Stimulated activated naive CD8-positive, alpha-beta T cell treated with anti-CD3 and anti-CD28 coated beads, Interleukin-15, Interleukin-2, amounts not matched to agents 100 ng/mL and 50 ng/mL, for 24 hours (primary cell): ENCODE results near the gene RSPO3.

Experiments used
- H3K27ac Mint-ChIP-seq: one replicate; pipeline ENCODE4 v1.8.0; 2021; ENCODE audit warnings: mild to moderate bottlenecking, mixed read lengths
- H3K27me3 Mint-ChIP-seq: one replicate; pipeline ENCODE4 v1.8.0; 2021; ENCODE audit warnings: mixed read lengths
- H3K36me3 Mint-ChIP-seq: one replicate; pipeline ENCODE4 v1.8.0; 2021; ENCODE audit warnings: low read depth, mixed read lengths
- H3K4me1 Mint-ChIP-seq: one replicate; pipeline ENCODE4 v1.8.0; 2021; ENCODE audit warnings: low read depth, mixed read lengths
- H3K4me3 Mint-ChIP-seq: one replicate; pipeline ENCODE4 v1.8.0; 2021; ENCODE audit warnings: mild to moderate bottlenecking, mixed read lengths
- H3K9me3 Mint-ChIP-seq: one replicate; pipeline ENCODE4 v1.8.0; 2021; ENCODE audit warnings: mixed read lengths

The RSPO3 gene

DNA sequence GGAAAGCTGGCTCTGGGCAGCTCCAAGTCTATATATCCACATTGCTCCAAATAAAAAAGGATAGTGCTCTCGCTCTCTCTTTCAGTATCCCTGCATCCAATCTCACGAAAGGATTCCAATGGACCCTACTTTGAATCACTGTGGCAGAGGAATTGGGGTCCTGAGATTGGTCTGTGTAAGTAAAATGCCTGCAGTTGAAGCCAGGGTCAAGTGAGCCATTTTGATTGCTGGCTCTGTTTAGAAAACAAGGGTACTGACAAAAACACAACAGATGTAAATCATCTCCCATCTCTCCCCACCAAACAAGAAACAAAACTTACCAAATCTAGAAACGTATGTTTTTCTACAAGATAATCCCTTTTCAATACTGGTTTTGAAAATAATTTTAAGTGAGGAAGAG, 45.6 kb downstream of the RSPO3 start:
- H3K4me1 Mint-ChIP-seq: no peaks in the 10 kb centered on the region
- no peaks in the 10 kb centered on the region for H3K36me3 Mint-ChIP-seq
- H3K4me3 Mint-ChIP-seq: no peak overlapping the region
- peaks cover 21% of the 10 kb centered on the region for H3K27me3 Mint-ChIP-seq
- H3K27ac Mint-ChIP-seq: no peak overlapping the region
- peaks cover under 1% of the 10 kb centered on the region for H3K9me3 Mint-ChIP-seq

DNA sequence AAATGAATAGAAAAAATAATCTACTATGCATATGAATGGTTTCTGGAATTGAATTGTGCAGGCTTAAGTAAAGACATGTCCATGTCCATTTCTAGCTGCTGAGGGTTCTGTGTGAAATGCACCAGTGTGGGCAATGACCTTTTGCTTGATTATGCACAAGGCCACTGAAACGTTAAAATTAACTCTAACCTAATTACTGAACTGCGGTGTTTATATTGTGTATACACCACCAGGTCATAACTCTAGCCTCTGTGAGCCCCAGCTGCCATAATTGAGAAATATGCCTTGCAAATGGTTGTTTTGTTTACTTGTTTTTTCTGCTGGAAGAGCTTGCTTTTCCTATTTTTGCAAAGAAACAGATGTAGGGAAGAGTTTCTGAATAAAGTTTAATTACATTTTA, 46.1 kb downstream of the RSPO3 start:
- Mint-ChIP-seq H3K27me3 (peaks cover 25% of the 10 kb centered on the region), H3K36me3 (no peaks in the 10 kb centered on the region), H3K4me1 (no peaks in the 10 kb centered on the region), H3K4me3 (no peak overlapping the region), H3K27ac (no peak overlapping the region), H3K9me3 (peaks cover 5% of the 10 kb centered on the region)

DNA sequence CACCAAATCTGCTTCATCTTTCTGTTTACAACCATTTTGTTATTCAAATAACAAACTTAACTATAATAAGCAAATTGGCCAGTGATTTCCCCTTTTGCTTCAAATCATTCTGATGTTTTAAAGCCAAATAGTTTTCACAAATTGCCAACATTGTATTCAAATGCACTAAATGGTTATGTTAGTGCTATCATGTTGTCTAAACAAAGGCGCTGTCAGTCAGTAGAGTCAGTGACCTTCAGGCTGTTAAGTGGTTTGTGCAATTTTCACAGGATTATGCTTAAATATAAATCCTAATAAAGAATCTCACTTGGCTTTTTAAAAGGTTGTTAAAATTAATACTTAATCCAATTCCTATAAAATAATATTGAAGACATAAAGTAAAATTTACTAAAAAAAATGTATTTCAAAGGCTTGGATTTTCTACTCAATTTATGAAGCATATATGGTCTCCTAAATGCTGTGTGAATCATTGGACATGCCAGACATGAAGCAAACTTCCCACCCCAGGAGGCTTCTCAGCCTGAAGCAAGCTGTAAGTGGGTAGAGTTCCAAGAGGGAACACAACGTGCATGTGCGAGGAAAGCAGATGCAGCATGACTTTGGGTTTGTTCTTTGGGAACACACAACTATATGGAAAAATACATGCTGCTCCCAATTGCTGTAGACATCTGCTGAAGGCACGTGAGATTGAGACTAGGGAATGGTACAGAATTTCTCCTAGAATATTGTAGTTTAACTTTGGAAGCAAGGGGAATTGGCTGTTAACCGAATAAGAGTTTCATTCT, 54.9 kb downstream of the RSPO3 start:
- no peaks in the 10 kb centered on the region for H3K36me3 Mint-ChIP-seq

GRCh38 chr6:127176146-127176545, 57.7 kb downstream of the RSPO3 start:
- H3K4me3 Mint-ChIP-seq: no peak overlapping the region
- H3K27ac Mint-ChIP-seq: no peak overlapping the region
- peaks cover 26% of the 10 kb centered on the region for H3K27me3 Mint-ChIP-seq
- no peaks in the 10 kb centered on the region for H3K36me3 Mint-ChIP-seq
- no peaks in the 10 kb centered on the region for H3K9me3 Mint-ChIP-seq
- no peaks in the 10 kb centered on the region for H3K4me1 Mint-ChIP-seq

More for the DNA sequence above, 54.9 kb downstream of the RSPO3 start:
- Mint-ChIP-seq H3K27ac (no peak overlapping the region), H3K4me1 (no peaks in the 10 kb centered on the region), H3K27me3 (peaks cover 33% of the 10 kb centered on the region), H3K9me3 (peaks cover 5% of the 10 kb centered on the region), H3K4me3 (no peak overlapping the region)

DNA sequence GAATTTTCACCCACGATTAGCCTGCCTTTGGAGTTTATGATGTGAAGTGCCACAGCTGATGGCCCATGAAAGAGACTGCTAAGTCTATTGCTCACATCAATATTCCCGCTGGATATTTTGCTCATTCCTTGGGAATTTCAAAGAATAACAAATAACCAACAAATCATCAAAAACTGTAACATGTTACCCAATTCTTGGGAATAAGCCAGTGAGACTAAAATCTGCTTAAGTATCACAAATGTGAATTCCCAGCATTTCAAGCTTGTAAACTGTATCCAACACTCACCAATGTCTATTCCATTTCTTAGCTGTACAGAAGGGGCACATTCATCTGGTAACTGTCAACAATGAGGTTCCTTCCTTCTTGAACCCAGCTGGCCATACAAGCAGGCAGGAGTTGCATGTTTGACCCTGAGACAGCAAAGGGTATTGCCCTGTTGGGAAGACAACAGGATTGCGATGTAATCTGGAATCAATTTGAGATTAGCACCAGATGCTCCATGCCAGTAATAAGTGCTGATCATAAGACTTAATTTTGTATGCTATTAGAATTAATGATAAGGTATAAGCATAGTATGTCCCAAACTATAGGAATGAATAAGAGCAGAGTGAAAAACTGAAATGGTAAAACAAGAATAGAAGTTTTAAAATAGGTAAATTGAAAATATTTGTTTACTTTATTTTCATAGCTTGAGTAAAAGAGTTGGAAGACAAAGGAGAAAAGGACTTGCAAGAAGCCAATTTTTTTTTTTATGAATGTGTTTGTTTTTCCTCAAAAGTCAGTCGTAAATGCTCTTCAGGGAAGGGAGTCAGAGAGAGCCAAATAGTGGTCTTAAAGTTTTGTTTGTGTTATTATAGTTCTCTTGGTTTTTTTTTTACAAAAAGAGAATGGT, 58.8 kb downstream of the RSPO3 start:
- H3K27me3 Mint-ChIP-seq: peaks cover 24% of the 10 kb centered on the region
- H3K36me3 Mint-ChIP-seq: no peaks in the 10 kb centered on the region
- H3K4me3 Mint-ChIP-seq: no peak overlapping the region
- no peaks in the 10 kb centered on the region for H3K4me1 Mint-ChIP-seq
- H3K27ac Mint-ChIP-seq: no peak overlapping the region
- H3K9me3 Mint-ChIP-seq: no peaks in the 10 kb centered on the region

DNA sequence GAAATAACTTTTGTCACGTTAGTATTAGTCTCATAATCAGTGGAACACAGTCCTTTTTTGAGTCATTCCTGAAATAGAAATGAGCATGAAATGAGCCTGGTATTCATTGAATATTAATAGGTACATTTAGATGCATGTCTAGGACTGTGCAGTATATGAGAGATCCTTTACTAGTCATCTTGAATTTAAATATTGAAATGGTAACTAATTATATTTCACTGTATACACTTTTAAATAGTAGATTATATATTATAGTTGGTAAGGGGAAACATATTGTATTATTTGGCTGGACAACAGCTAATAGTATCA, 59.4 kb downstream of the RSPO3 start:
- Mint-ChIP-seq H3K4me3 (no peak overlapping the region), H3K9me3 (no peaks in the 10 kb centered on the region), H3K4me1 (no peaks in the 10 kb centered on the region), H3K27ac (no peak overlapping the region), H3K36me3 (no peaks in the 10 kb centered on the region), H3K27me3 (peaks cover 26% of the 10 kb centered on the region)

DNA sequence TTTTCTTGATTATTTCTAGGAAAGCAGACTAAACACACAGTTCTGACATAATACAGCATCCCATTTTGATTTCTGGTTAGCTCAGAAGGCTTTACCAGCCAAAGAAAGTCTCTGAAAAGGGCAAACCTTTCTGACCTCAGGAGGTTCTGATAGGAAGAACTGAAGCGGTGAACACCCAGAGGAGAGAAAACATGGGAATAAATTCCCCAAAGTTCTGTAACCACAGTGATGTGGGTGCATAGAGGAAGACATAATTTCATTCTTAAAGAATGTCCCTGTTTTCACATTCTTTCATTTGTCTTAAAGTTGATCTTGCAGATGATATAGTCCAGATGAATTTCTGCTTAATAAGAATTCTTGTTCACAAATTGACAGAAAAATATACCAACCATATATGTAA, 60.3 kb downstream of the RSPO3 start:
- Mint-ChIP-seq H3K4me3 (no peak overlapping the region), H3K27ac (no peak overlapping the region), H3K36me3 (no peaks in the 10 kb centered on the region), H3K9me3 (no peaks in the 10 kb centered on the region), H3K4me1 (no peaks in the 10 kb centered on the region), H3K27me3 (peaks cover 27% of the 10 kb centered on the region)

- no peaks in the 10 kb centered on the region for H3K36me3 Mint-ChIP-seq
- H3K27me3 Mint-ChIP-seq: peaks cover 27% of the 10 kb centered on the region
- no peak overlapping the region for H3K27ac Mint-ChIP-seq
- H3K4me3 Mint-ChIP-seq: no peak overlapping the region
- no peaks in the 10 kb centered on the region for H3K4me1 Mint-ChIP-seq
- no peaks in the 10 kb centered on the region for H3K9me3 Mint-ChIP-seq
These were observed 62.0 kb downstream of the RSPO3 start for GRCh38 chr6:127180426-127180825.

DNA sequence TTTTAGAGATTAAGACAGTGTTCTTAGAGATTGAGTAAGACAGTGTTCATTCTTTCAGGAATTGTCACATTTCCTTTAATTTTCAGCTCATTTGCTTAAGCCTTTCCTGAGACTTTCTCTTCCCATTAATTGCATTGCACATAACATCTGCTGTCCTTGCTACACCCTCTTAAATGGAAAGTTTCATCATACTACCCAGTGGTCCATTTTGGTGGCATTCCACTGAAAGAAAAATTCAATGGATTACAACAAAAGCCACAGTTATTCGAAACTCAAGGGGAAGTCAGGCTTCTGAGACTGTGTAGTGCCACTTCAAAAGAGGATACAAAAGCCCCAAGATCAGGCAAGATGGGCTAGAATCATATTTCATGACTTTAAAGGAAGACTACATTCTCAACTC, 64.0 kb downstream of the RSPO3 start:
- Mint-ChIP-seq H3K27ac (no peak overlapping the region), H3K4me1 (no peaks in the 10 kb centered on the region), H3K9me3 (no peaks in the 10 kb centered on the region), H3K27me3 (peaks cover 23% of the 10 kb centered on the region), H3K4me3 (no peak overlapping the region), H3K36me3 (no peaks in the 10 kb centered on the region)

GRCh38 chr6:127185437-127185995, 67.0 kb downstream of the RSPO3 start:
- Mint-ChIP-seq H3K36me3 (no peaks in the 10 kb centered on the region), H3K9me3 (no peaks in the 10 kb centered on the region), H3K4me3 (no peak overlapping the region), H3K27me3 (peaks cover 14% of the 10 kb centered on the region), H3K27ac (no peak overlapping the region), H3K4me1 (no peaks in the 10 kb centered on the region)

GRCh38 chr6:127186889-127187288, 68.4 kb downstream of the RSPO3 start:
- peaks cover 8% of the 10 kb centered on the region for H3K27me3 Mint-ChIP-seq
- no peaks in the 10 kb centered on the region for H3K9me3 Mint-ChIP-seq
- no peak overlapping the region for H3K4me3 Mint-ChIP-seq
- H3K27ac Mint-ChIP-seq: no peak overlapping the region
- H3K4me1 Mint-ChIP-seq: no peaks in the 10 kb centered on the region
- no peaks in the 10 kb centered on the region for H3K36me3 Mint-ChIP-seq

DNA sequence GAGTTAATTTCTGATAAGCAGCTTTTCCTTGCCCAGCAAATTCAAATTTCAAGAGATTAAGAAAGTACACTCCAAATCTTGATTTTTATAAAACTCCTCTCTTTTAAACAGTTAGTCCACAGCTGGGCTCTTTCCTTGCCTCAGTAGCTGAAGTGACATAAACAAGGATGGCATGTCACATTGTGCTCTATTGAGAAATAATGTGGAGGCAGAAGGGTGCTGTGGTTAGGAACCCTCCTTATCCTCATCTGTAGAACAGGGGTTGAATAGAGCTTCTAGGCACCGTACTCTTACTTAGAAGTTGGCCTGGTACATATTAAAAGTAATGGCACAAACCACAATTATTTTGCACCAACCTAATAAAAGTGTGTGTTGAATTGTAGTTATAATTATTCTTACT, 70.3 kb downstream of the RSPO3 start:
- no peaks in the 10 kb centered on the region for H3K9me3 Mint-ChIP-seq
- H3K4me3 Mint-ChIP-seq: no peak overlapping the region
- no peaks in the 10 kb centered on the region for H3K4me1 Mint-ChIP-seq
- H3K27me3 Mint-ChIP-seq: no peaks in the 10 kb centered on the region
- H3K36me3 Mint-ChIP-seq: no peaks in the 10 kb centered on the region
- H3K27ac Mint-ChIP-seq: no peak overlapping the region

- H3K27me3 Mint-ChIP-seq: peaks cover 3% of the 10 kb centered on the region
- no peaks in the 10 kb centered on the region for H3K36me3 Mint-ChIP-seq
- no peak overlapping the region for H3K27ac Mint-ChIP-seq
- no peaks in the 10 kb centered on the region for H3K4me1 Mint-ChIP-seq
- no peak overlapping the region for H3K4me3 Mint-ChIP-seq
- H3K9me3 Mint-ChIP-seq: no peaks in the 10 kb centered on the region
These were observed 72.1 kb downstream of the RSPO3 start for GRCh38 chr6:127190552-127190951.

DNA sequence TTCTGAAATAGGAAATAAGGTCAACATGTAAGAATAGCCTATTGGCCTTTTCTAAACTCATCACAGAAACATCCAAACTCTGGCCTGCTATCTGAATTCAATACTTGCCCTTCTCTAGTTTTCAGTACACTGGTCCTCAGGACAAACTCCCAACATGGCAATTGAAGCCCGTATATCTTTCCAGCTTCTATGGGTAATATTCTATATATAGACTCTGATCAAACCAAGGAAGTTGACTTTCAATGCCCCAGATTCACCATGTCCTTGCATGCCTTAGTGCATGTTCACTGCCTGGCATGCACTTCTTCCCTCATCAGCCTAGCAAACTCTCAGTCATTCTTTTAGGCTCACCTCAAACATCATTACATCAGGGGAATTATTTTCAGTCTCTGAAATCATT, 73.2 kb downstream of the RSPO3 start:
- H3K27me3 Mint-ChIP-seq: peaks cover 3% of the 10 kb centered on the region
- H3K9me3 Mint-ChIP-seq: no peaks in the 10 kb centered on the region
- H3K36me3 Mint-ChIP-seq: no peaks in the 10 kb centered on the region
- no peak overlapping the region for H3K27ac Mint-ChIP-seq
- H3K4me3 Mint-ChIP-seq: no peak overlapping the region
- H3K4me1 Mint-ChIP-seq: no peaks in the 10 kb centered on the region

DNA sequence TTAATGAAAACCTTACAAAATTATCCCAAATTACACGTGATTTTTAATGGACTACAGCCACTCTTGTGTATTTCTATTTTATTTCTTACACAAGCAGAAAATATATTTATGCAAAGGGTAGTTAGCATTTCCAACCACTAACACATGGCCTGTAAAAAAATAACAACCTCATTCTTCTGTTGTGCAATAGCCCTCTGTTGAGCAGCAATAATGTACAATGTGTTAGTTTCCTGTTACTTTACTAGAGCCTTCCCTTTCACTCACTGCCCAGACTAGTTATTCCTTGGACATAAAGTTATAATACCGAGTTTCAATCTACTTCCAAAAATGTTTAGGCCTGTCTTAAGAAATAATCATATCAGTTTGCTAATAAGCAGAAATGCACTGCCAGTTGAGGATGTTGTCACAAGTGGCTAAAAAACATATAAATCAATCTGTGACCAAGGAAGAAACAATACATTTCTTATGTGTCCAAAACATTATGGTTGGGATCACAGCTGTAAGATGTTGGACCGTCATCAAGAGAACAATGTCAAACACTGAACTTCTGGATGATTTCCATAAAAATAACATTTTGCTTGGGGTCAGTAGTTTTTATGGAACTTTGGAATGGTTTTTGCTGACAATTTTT, 74.6 kb downstream of the RSPO3 start:
- Mint-ChIP-seq H3K36me3 (no peaks in the 10 kb centered on the region), H3K27me3 (peaks cover 8% of the 10 kb centered on the region), H3K27ac (no peak overlapping the region), H3K4me1 (no peaks in the 10 kb centered on the region), H3K4me3 (no peak overlapping the region), H3K9me3 (no peaks in the 10 kb centered on the region)
